Measurements from ENCODE around the gene CAMK1. TPM values are rescaled to one million over a fixed set of nuclear protein-coding genes. Genes with fewer than 3 reads are reported as not detected.
A peak's percentile ranks its signal among the peaks of the same experiment; 100 is the strongest.

Gene CAMK1
- total and polyA plus RNA-seq, 9 of the 15 experiments (the other 6 are each of a cell fraction or from before 2014, with no cell fraction given), result 0.23 to 10.7 (median 6.0) TPM

DNA sequence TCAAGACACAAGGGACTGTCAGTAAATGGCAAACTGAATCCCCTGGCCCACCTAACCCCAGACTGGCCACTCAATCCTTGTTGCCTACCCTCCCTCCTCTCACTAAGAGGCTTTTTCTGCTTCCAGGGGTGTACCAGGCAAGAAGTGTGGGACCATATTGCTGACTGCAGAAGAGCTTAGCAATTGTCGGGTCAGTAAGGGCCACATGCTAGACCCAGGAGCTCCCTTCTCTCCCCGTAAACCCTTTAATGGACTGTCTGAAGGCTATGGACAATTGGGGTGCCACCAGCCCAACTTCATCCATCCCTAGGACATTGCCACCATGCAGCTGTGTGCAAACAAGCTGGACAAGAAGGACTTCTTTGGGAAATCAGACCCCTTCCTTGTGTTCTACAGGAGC is 57.3 kb downstream of the CAMK1 start (continued):
- TF ChIP-seq, protein P1, sequence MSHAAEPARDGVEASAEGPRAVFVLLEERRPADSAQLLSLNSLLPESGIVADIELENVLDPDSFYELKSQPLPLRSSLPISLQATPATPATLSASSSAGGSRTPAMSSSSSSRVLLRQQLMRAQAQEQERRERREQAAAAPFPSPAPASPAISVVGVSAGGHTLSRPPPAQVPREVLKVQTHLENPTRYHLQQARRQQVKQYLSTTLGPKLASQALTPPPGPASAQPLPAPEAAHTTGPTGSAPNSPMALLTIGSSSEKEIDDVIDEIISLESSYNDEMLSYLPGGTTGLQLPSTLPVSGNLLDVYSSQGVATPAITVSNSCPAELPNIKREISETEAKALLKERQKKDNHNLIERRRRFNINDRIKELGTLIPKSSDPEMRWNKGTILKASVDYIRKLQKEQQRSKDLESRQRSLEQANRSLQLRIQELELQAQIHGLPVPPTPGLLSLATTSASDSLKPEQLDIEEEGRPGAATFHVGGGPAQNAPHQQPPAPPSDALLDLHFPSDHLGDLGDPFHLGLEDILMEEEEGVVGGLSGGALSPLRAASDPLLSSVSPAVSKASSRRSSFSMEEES (CRISPR knock-in tag; IDR thresholded peaks at IDR 0.05), result no peak
- TF ChIP-seq ZNF282 (CRISPR knock-in tag; IDR thresholded peaks at IDR 0.05), result no peak
- no peak for TF ChIP-seq RAD51 (IDR thresholded peaks at IDR 0.05; ENCODE audit: borderline replicate concordance, low read depth)
- TF ChIP-seq, protein P2, sequence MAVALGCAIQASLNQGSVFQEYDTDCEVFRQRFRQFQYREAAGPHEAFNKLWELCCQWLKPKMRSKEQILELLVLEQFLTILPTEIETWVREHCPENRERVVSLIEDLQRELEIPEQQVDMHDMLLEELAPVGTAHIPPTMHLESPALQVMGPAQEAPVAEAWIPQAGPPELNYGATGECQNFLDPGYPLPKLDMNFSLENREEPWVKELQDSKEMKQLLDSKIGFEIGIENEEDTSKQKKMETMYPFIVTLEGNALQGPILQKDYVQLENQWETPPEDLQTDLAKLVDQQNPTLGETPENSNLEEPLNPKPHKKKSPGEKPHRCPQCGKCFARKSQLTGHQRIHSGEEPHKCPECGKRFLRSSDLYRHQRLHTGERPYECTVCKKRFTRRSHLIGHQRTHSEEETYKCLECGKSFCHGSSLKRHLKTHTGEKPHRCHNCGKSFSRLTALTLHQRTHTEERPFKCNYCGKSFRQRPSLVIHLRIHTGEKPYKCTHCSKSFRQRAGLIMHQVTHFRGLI (CRISPR knock-in tag; IDR thresholded peaks at IDR 0.05), result no peak
- TF ChIP-seq U2AF1 (optimal IDR thresholded peaks at IDR 0.05; ENCODE audit: low read depth, low read length), result no peak

DNA sequence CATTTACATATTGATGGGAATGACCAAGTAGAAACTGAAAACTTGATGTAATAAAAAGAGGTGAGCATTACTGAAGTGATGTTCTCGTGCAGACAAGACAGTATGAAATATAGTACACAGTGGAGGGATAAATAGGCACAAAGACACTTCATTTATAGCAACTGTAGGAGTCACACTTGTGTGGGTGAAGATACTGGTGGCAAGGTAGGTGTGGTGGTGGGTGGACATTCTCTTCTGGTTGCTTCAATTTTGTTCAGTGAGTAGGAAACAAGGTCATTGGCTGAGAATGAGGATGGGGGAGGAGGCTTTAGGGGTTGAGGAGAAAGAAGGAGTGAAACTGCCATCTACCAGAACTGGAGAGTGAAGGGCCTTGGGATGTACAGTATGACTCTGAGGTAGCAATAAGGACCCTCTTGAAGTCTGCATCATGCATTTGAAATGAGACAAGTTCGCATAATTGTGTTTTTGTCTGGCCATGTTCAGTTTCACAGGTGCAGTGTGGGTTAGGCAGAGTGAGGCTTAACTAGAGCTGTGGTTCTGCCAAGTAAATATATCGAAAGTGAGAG is 59.5 kb downstream of the CAMK1 start:
- Histone ChIP-seq H3K4me3 (no peak overlapping the region), H3K27ac (ENCODE audit: extremely low read depth, low read depth, low read length) (no peak overlapping the region), H4K20me1 (replicated peaks; ENCODE audit: control insufficient read depth, insufficient read depth, low read length) (no peaks in the 10 kb centered on the region), H3K9me1 (ENCODE audit: control insufficient read depth, insufficient read depth, low read length) (no peaks in the 10 kb centered on the region), H2AFZ (ENCODE audit: low read depth, low read length) (no peak overlapping the region), H3K4me2 (ENCODE audit: insufficient read depth, low read length) (no peak overlapping the region), H3K9me3 (replicated peaks; ENCODE audit: control insufficient read depth, insufficient read depth, low read depth, low read length) (no peaks in the 10 kb centered on the region), H3K27me3 (ENCODE audit: control insufficient read depth in 2 of 2, insufficient read depth in 2 of 2, low read length in 2 of 2) (peaks cover 32 to 37% of the 10 kb centered on the region in 2 experiments), H3K79me2 (ENCODE audit: control insufficient read depth, insufficient read depth, low read length) (no peaks in the 10 kb centered on the region), H3K9ac (ENCODE audit: insufficient read depth in 1 of 2, low read depth in 2 of 2, low read length in 2 of 2) (no peak overlapping the region), H3K4me1 (replicated peaks in 1 of 2; ENCODE audit: control insufficient read depth in 2 of 2, insufficient read depth in 2 of 2, low read length in 2 of 2) (peaks cover 1 to 3% of the 10 kb centered on the region in 2 experiments; a peak in 2 of 5 replicates), H3K36me3 (ENCODE audit: control insufficient read depth, insufficient read depth, low read length) (no peaks in the 10 kb centered on the region)
- POLR2A ChIA-PET, result interaction anchor here (1.4 kb wide), 1 partner anchor 11 kb away, joined by 4 read pairs; no protein-coding TSS in a partner anchor
- TF ChIP-seq EGR1 (conservative IDR thresholded peaks at IDR 0.05) (0 out of 2 replicates have a peak, but pooled peaks have one; percentile 25), MCM7 (IDR thresholded peaks at IDR 0.05) (peak in 1 of 2 experiments; percentile 55; a peak in 1 of 4 replicates), GTF2F1 (IDR thresholded peaks at IDR 0.05; ENCODE audit: low read depth, low read length) (no peak)
- CTCF ChIA-PET (ENCODE audit: low intra/inter-chr PET ratio), result no interaction called here
- no peak for DNase-seq (ENCODE audit: extremely low read depth in 1 of 4, low spot score in 3 of 4)
- in situ Hi-C loops (cut with MboI), result no loop called here
- peak; percentile 52 for FAIRE-seq
- ATAC-seq, result no peak; the same call in 1 of the 3 replicates
- WGBS (ENCODE audit: insufficient coverage, low coverage, missing lambda C conversion rate), result 7% methylated on average over 3 of the region's 3 CpGs
- intact Hi-C loops (cut with micrococcal nuclease), result loop anchor here (10.0 kb wide), 2 partner anchors 125 to 355 kb away; no protein-coding TSS in a partner anchor
- no TSS peak for BruUV-seq (replicated peaks)

Other genes starting within 250 kb of the CAMK1 start
Only the 7 nearest of the 16 such genes appear.
- 0.49 TPM in 1 of 2 replicates, not detected in the other for gene CPNE9, start 66.1 kb downstream of the CAMK1 start, total RNA-seq (2014; rRNA removed)
- gene CPNE9, start 66.1 kb downstream of the CAMK1 start, total RNA-seq (2014; rRNA removed; fragmentation: Illumina TruSeq; extraction: Trizol), result 0.22 TPM in 1 of 2 replicates, not detected in the other
- 0.33 TPM in 1 of 2 replicates, not detected in the other for gene CPNE9, start 66.1 kb downstream of the CAMK1 start, total RNA-seq (2015; rRNA removed; fragmentation: Illumina TruSeq; extraction: Trizol)
- gene CPNE9, start 66.1 kb downstream of the CAMK1 start, total RNA-seq (2021), result not detected in 2 replicates
- 0.19 and 0.33 TPM in 2 replicates for gene CPNE9, start 66.1 kb downstream of the CAMK1 start, polyA plus RNA-seq (2011; rRNA removed)
- gene CPNE9, start 66.1 kb downstream of the CAMK1 start, polyA plus RNA-seq (2014; fragmentation: Illumina TruSeq; extraction: Trizol), result 0.51 TPM in 1 of 2 replicates, not detected in the other
- under 1 TPM; 0.25 to 0.56 TPM for gene CPNE9, start 66.1 kb downstream of the CAMK1 start, polyA plus RNA-seq (2014; fragmentation: Nextera tagmentation; extraction: Ambion mirVana)
- gene CPNE9, start 66.1 kb downstream of the CAMK1 start, polyA plus RNA-seq (2014; rRNA removed), result 0.24 and 0.34 TPM in 2 replicates
- 29.9 and 38.9 TPM in 2 replicates for gene BRPF1, start 38.2 kb downstream of the CAMK1 start, total RNA-seq (2014; rRNA removed)
- gene BRPF1, start 38.2 kb downstream of the CAMK1 start, total RNA-seq (2014; rRNA removed; fragmentation: Illumina TruSeq; extraction: Trizol), result 12.6 and 13.5 TPM in 2 replicates
- 23.5 and 25.5 TPM in 2 replicates for gene BRPF1, start 38.2 kb downstream of the CAMK1 start, total RNA-seq (2015; rRNA removed; fragmentation: Illumina TruSeq; extraction: Trizol)
- 40.2 and 40.6 TPM in 2 replicates for gene BRPF1, start 38.2 kb downstream of the CAMK1 start, total RNA-seq (2021)
- 12.7 and 16.6 TPM in 2 replicates for gene BRPF1, start 38.2 kb downstream of the CAMK1 start, polyA plus RNA-seq (2011; rRNA removed)
- gene BRPF1, start 38.2 kb downstream of the CAMK1 start, polyA plus RNA-seq (2014; fragmentation: Illumina TruSeq; extraction: Trizol), result 26.7 and 30.5 TPM in 2 replicates
- gene BRPF1, start 38.2 kb downstream of the CAMK1 start, polyA plus RNA-seq (2014; fragmentation: Nextera tagmentation; extraction: Ambion mirVana), result 1 to 10 TPM; 1.1 to 1.4 TPM
- gene BRPF1, start 38.2 kb downstream of the CAMK1 start, polyA plus RNA-seq (2014; rRNA removed), result 26.0 and 32.8 TPM in 2 replicates
- 27.6 and 39.3 TPM in 2 replicates for gene OGG1, start 20.0 kb downstream of the CAMK1 start, total RNA-seq (2014; rRNA removed)
- 14.6 and 18.2 TPM in 2 replicates for gene OGG1, start 20.0 kb downstream of the CAMK1 start, total RNA-seq (2014; rRNA removed; fragmentation: Illumina TruSeq; extraction: Trizol)
- gene OGG1, start 20.0 kb downstream of the CAMK1 start, total RNA-seq (2015; rRNA removed; fragmentation: Illumina TruSeq; extraction: Trizol), result 26.4 and 27.5 TPM in 2 replicates
- 23.6 and 25.7 TPM in 2 replicates for gene OGG1, start 20.0 kb downstream of the CAMK1 start, total RNA-seq (2021)
- 26.6 and 31.0 TPM in 2 replicates for gene OGG1, start 20.0 kb downstream of the CAMK1 start, polyA plus RNA-seq (2011; rRNA removed)
- 32.3 and 33.0 TPM in 2 replicates for gene OGG1, start 20.0 kb downstream of the CAMK1 start, polyA plus RNA-seq (2014; fragmentation: Illumina TruSeq; extraction: Trizol)
- 10 to 100 TPM in 1 of 2 experiments, 1 to 10 TPM in 1; 6.6 to 12.0 TPM for gene OGG1, start 20.0 kb downstream of the CAMK1 start, polyA plus RNA-seq (2014; fragmentation: Nextera tagmentation; extraction: Ambion mirVana)
- 24.4 and 26.5 TPM in 2 replicates for gene OGG1, start 20.0 kb downstream of the CAMK1 start, polyA plus RNA-seq (2014; rRNA removed)
- gene TADA3, start 22.5 kb upstream of the CAMK1 start, total RNA-seq (2014; rRNA removed), result 110 and 136 TPM in 2 replicates
- gene TADA3, start 22.5 kb upstream of the CAMK1 start, total RNA-seq (2014; rRNA removed; fragmentation: Illumina TruSeq; extraction: Trizol), result 32.7 and 40.6 TPM in 2 replicates
- 74.5 and 74.8 TPM in 2 replicates for gene TADA3, start 22.5 kb upstream of the CAMK1 start, total RNA-seq (2015; rRNA removed; fragmentation: Illumina TruSeq; extraction: Trizol)
- 85.8 and 89.7 TPM in 2 replicates for gene TADA3, start 22.5 kb upstream of the CAMK1 start, total RNA-seq (2021)
- gene TADA3, start 22.5 kb upstream of the CAMK1 start, polyA plus RNA-seq (2011; rRNA removed), result 60.6 and 62.8 TPM in 2 replicates
- gene TADA3, start 22.5 kb upstream of the CAMK1 start, polyA plus RNA-seq (2014; fragmentation: Illumina TruSeq; extraction: Trizol), result 97.8 and 103 TPM in 2 replicates
- gene TADA3, start 22.5 kb upstream of the CAMK1 start, polyA plus RNA-seq (2014; fragmentation: Nextera tagmentation; extraction: Ambion mirVana), result 1 to 10 TPM; 4.1 to 6.3 TPM
- 91.6 and 94.0 TPM in 2 replicates for gene TADA3, start 22.5 kb upstream of the CAMK1 start, polyA plus RNA-seq (2014; rRNA removed)
- gene ARPC4, start 23.1 kb upstream of the CAMK1 start, total RNA-seq (2014; rRNA removed), result 138 and 139 TPM in 2 replicates
- 132 and 143 TPM in 2 replicates for gene ARPC4, start 23.1 kb upstream of the CAMK1 start, total RNA-seq (2014; rRNA removed; fragmentation: Illumina TruSeq; extraction: Trizol)
- gene ARPC4, start 23.1 kb upstream of the CAMK1 start, total RNA-seq (2015; rRNA removed; fragmentation: Illumina TruSeq; extraction: Trizol), result 118 and 131 TPM in 2 replicates
- gene ARPC4, start 23.1 kb upstream of the CAMK1 start, total RNA-seq (2021), result 153 and 154 TPM in 2 replicates
- 60.3 and 106 TPM in 2 replicates for gene ARPC4, start 23.1 kb upstream of the CAMK1 start, polyA plus RNA-seq (2011; rRNA removed)
- 119 and 128 TPM in 2 replicates for gene ARPC4, start 23.1 kb upstream of the CAMK1 start, polyA plus RNA-seq (2014; fragmentation: Illumina TruSeq; extraction: Trizol)
- 10 to 100 TPM; 20.1 to 28.1 TPM for gene ARPC4, start 23.1 kb upstream of the CAMK1 start, polyA plus RNA-seq (2014; fragmentation: Nextera tagmentation; extraction: Ambion mirVana)
- gene ARPC4, start 23.1 kb upstream of the CAMK1 start, polyA plus RNA-seq (2014; rRNA removed), result 112 and 129 TPM in 2 replicates
- 30.7 and 34.0 TPM in 2 replicates for gene TTLL3, start 40.3 kb upstream of the CAMK1 start, total RNA-seq (2014; rRNA removed)
- gene TTLL3, start 40.3 kb upstream of the CAMK1 start, total RNA-seq (2014; rRNA removed; fragmentation: Illumina TruSeq; extraction: Trizol), result 28.7 and 33.0 TPM in 2 replicates
- 31.6 and 33.2 TPM in 2 replicates for gene TTLL3, start 40.3 kb upstream of the CAMK1 start, total RNA-seq (2015; rRNA removed; fragmentation: Illumina TruSeq; extraction: Trizol)
- gene TTLL3, start 40.3 kb upstream of the CAMK1 start, total RNA-seq (2021), result 53.7 and 63.6 TPM in 2 replicates
- 95.8 and 120 TPM in 2 replicates for gene TTLL3, start 40.3 kb upstream of the CAMK1 start, polyA plus RNA-seq (2011; rRNA removed)
- 53.8 and 60.9 TPM in 2 replicates for gene TTLL3, start 40.3 kb upstream of the CAMK1 start, polyA plus RNA-seq (2014; fragmentation: Illumina TruSeq; extraction: Trizol)
- gene TTLL3, start 40.3 kb upstream of the CAMK1 start, polyA plus RNA-seq (2014; fragmentation: Nextera tagmentation; extraction: Ambion mirVana), result 10 to 100 TPM in 1 of 2 experiments, 1 to 10 TPM in 1; 8.9 to 11.6 TPM
- gene TTLL3, start 40.3 kb upstream of the CAMK1 start, polyA plus RNA-seq (2014; rRNA removed), result 72.7 and 106 TPM in 2 replicates
- gene RPUSD3, start 74.1 kb upstream of the CAMK1 start, total RNA-seq (2014; rRNA removed), result 73.0 and 90.5 TPM in 2 replicates
- 44.3 and 55.8 TPM in 2 replicates for gene RPUSD3, start 74.1 kb upstream of the CAMK1 start, total RNA-seq (2014; rRNA removed; fragmentation: Illumina TruSeq; extraction: Trizol)
- 51.5 and 59.3 TPM in 2 replicates for gene RPUSD3, start 74.1 kb upstream of the CAMK1 start, total RNA-seq (2015; rRNA removed; fragmentation: Illumina TruSeq; extraction: Trizol)
- 99.0 and 100 TPM in 2 replicates for gene RPUSD3, start 74.1 kb upstream of the CAMK1 start, total RNA-seq (2021)
- 56.1 and 104 TPM in 2 replicates for gene RPUSD3, start 74.1 kb upstream of the CAMK1 start, polyA plus RNA-seq (2011; rRNA removed)
- gene RPUSD3, start 74.1 kb upstream of the CAMK1 start, polyA plus RNA-seq (2014; fragmentation: Illumina TruSeq; extraction: Trizol), result 98.2 and 119 TPM in 2 replicates
- gene RPUSD3, start 74.1 kb upstream of the CAMK1 start, polyA plus RNA-seq (2014; fragmentation: Nextera tagmentation; extraction: Ambion mirVana), result 10 to 100 TPM; 13.8 to 26.4 TPM
- 66.6 and 76.8 TPM in 2 replicates for gene RPUSD3, start 74.1 kb upstream of the CAMK1 start, polyA plus RNA-seq (2014; rRNA removed)